Trophoblast cell (in vitro differentiated cells and primary cell): ENCODE measurements around the gene ING5.

Experiments
- DNase-seq, 2 donors: peaks; one replicate each; pipeline ENCODE4 v3.0.0-alpha.2; 2016
- H2AFZ ChIP-seq: 2 replicates; pipeline ENCODE4 v1.6.1; 2013; ENCODE audit warnings: low read length, moderate library complexity, mild to moderate bottlenecking; ENCODE audit not compliant: insufficient read depth, poor library complexity
- H2AK5ac ChIP-seq: 2 replicates; pipeline ENCODE4 v1.6.1; 2013; ENCODE audit warnings: mild to moderate bottlenecking, low read length
- H2BK120ac ChIP-seq: 2 replicates; pipeline ENCODE4 v1.6.1; 2013; ENCODE audit warnings: low read length, mild to moderate bottlenecking, moderate library complexity; ENCODE audit not compliant: insufficient read depth, poor library complexity
- H2BK12ac ChIP-seq: 2 replicates; pipeline ENCODE4 v1.6.1; 2013; ENCODE audit warnings: mild to moderate bottlenecking, low read length, moderate library complexity
- H2BK5ac ChIP-seq: 2 replicates; pipeline ENCODE4 v1.6.1; 2013; ENCODE audit warnings: low read length, low read depth, moderate library complexity, mild to moderate bottlenecking; ENCODE audit not compliant: poor library complexity
- H3K14ac ChIP-seq: 2 replicates; pipeline ENCODE4 v1.6.1; 2013; ENCODE audit warnings: mild to moderate bottlenecking, low read length
- H3K18ac ChIP-seq: 2 replicates; pipeline ENCODE4 v1.6.1; 2013; ENCODE audit warnings: mild to moderate bottlenecking, low read length
- H3K23ac ChIP-seq: 2 replicates; pipeline ENCODE4 v1.6.1; 2013; ENCODE audit warnings: low read length
- H3K27ac ChIP-seq: 2 replicates; pipeline ENCODE4 v1.5.1; 2013; ENCODE audit warnings: low read depth, mild to moderate bottlenecking, inconsistent platforms, low read length, moderate library complexity
- H3K27me3 ChIP-seq: 2 replicates; pipeline ENCODE4 v1.6.1; 2013; ENCODE audit warnings: inconsistent platforms, mild to moderate bottlenecking, low read length, moderate library complexity; ENCODE audit not compliant: insufficient read depth
- H3K36me3 ChIP-seq, 2 experiments: 1 replicate in 1 of 2; 2 replicates in 1 of 2; pipeline ENCODE4 v1.6.1; 2013; ENCODE audit warnings: low read length in 2 of 2, mild to moderate bottlenecking in 2 of 2, moderate library complexity in 1 of 2; ENCODE audit not compliant: insufficient read depth in 2 of 2, control insufficient read depth in 1 of 2
- H3K4ac ChIP-seq: 2 replicates; pipeline ENCODE4 v1.6.1; 2013; ENCODE audit warnings: low read depth, mild to moderate bottlenecking, low read length, moderate library complexity
- H3K4me1 ChIP-seq, 2 experiments: 1 replicate in 1 of 2; 2 replicates in 1 of 2; pipeline ENCODE4 v1.6.1; 2013; ENCODE audit warnings: low read length in 2 of 2, mild to moderate bottlenecking in 2 of 2, moderate library complexity in 1 of 2; ENCODE audit not compliant: insufficient read depth in 2 of 2, control insufficient read depth in 1 of 2
- H3K4me2 ChIP-seq: 2 replicates; pipeline ENCODE4 v1.6.1; 2013; ENCODE audit warnings: inconsistent platforms, mild to moderate bottlenecking, low read length, moderate library complexity
- H3K4me3 ChIP-seq: 2 replicates; pipeline ENCODE4 v1.5.1; 2013; ENCODE audit warnings: mild to moderate bottlenecking, low read depth, low read length, inconsistent platforms
- H3K79me1 ChIP-seq: one replicate; pipeline ENCODE4 v1.6.1; 2013; ENCODE audit warnings: low read length
- H3K79me2 ChIP-seq: 2 replicates; pipeline ENCODE4 v1.6.1; 2013; ENCODE audit warnings: low read length, mild to moderate bottlenecking; ENCODE audit not compliant: control insufficient read depth, insufficient read depth, poor library complexity
- H3K9ac ChIP-seq: 2 replicates; pipeline ENCODE4 v1.6.1; 2013; ENCODE audit warnings: mild to moderate bottlenecking, low read length
- H3K9me3 ChIP-seq: 2 replicates; pipeline ENCODE4 v1.6.1; 2013; ENCODE audit warnings: low read depth, mild to moderate bottlenecking, control low read depth, inconsistent platforms, low read length; ENCODE audit not compliant: insufficient read depth
- H4K12ac ChIP-seq: 2 replicates; pipeline ENCODE4 v1.6.1; 2013; ENCODE audit warnings: low read depth, mild to moderate bottlenecking, low read length, moderate library complexity
- H4K8ac ChIP-seq: 2 replicates; pipeline ENCODE4 v1.6.1; 2013; ENCODE audit warnings: low read depth, mild to moderate bottlenecking, low read length, moderate library complexity
- H4K91ac ChIP-seq: one replicate; pipeline ENCODE4 v1.6.1; 2013; ENCODE audit warnings: low read depth, mild to moderate bottlenecking, low read length, moderate library complexity
- WGBS: extraction: QIAGEN DNeasy Blood & Tissue Kit; methylation state at CpG from one replicate; pipeline ENCODE4 v1.1.7; 2013; ENCODE audit warnings: missing lambda C conversion rate; ENCODE audit not compliant: insufficient read length, insufficient coverage; ENCODE audit errors: extremely low coverage; 5-methylcytosine and 5-hydroxymethylcytosine counted together

ING5 gene

DNA sequence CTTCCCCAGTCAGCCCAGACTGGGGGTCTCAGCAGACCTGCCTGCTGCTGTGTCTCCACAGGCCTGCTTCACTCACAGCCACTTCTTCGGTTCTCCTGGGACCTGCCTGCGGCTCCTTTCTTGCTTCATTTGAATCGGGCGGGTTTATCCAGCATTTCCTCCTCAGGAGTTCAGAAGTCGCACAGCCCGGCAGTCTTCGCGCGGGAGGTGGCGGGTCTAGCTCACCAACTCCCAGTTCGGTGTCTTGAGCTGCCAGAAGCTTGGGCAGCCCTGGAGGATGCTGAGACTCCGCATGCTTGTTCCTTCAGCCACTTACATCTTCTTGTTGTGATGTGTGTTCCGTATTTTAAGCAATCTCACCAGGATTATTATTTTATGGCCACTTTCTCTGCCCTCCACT lies 43.4 kb downstream of the ING5 start:
- H2AK5ac ChIP-seq, result no peak overlapping the region
- no peak overlapping the region for H3K4ac ChIP-seq
- no peak overlapping the region for H3K9ac ChIP-seq
- no peak for DNase-seq
- no peak overlapping the region for H2BK5ac ChIP-seq
- H4K8ac ChIP-seq, result no peak overlapping the region
- H4K12ac ChIP-seq, result no peak overlapping the region
- H3K79me2 ChIP-seq, result no peaks in the 10 kb centered on the region
- no peaks in the 10 kb centered on the region for H3K79me1 ChIP-seq
- no peak overlapping the region for H2AFZ ChIP-seq
- H3K23ac ChIP-seq, result no peak overlapping the region
- no peak overlapping the region for H4K91ac ChIP-seq
- no peak overlapping the region for H3K4me3 ChIP-seq
- no peaks in the 10 kb centered on the region for H3K4me1 ChIP-seq
- peaks cover 4% of the 10 kb centered on the region for H3K9me3 ChIP-seq
- H3K36me3 ChIP-seq, result peaks cover 19 to 29% of the 10 kb centered on the region in 2 experiments
- no peak overlapping the region for H3K18ac ChIP-seq
- H3K4me2 ChIP-seq, result no peak overlapping the region
- WGBS, result no CpG with 5 or more reads among the region's 13 CpGs
- no peak overlapping the region for H3K27ac ChIP-seq
- H3K27me3 ChIP-seq, result no peaks in the 10 kb centered on the region
- H2BK12ac ChIP-seq, result no peak overlapping the region
- no peak overlapping the region for H3K14ac ChIP-seq
- H2BK120ac ChIP-seq, result no peak overlapping the region

DNA sequence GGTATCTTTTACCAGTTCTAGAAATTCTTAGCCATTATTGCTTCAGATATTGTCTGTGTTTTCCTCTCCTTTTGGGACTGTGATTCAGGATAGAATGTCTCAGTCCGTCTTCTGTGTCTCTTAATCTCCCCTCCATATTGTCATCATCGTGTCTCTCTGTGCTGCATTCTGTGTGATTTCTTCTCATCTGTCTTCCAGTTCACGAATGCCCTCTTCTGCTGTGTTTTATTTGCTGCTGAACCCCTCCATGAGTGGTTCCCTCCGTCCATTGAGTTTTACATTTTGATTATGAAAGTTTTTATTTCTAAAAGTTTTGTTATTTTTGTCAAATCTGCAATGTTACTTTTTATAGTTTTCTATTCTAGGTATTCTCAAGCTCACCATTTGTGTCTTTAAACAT lies 44.2 kb downstream of the ING5 start:
- DNase-seq, result no peak
- Histone ChIP-seq H3K36me3 (peaks cover 21 to 31% of the 10 kb centered on the region in 2 experiments), H3K4me2 (no peak overlapping the region), H2BK12ac (no peak overlapping the region), H3K9ac (no peak overlapping the region), H3K79me2 (no peaks in the 10 kb centered on the region), H3K27me3 (no peaks in the 10 kb centered on the region), H2BK120ac (no peak overlapping the region), H3K14ac (no peak overlapping the region), H2AFZ (no peak overlapping the region), H3K23ac (no peak overlapping the region), H3K27ac (no peak overlapping the region), H4K8ac (no peak overlapping the region), H3K4me1 (no peaks in the 10 kb centered on the region), H3K4me3 (no peak overlapping the region), H3K79me1 (no peaks in the 10 kb centered on the region), H4K12ac (no peak overlapping the region), H3K18ac (no peak overlapping the region), H2AK5ac (no peak overlapping the region), H3K9me3 (peaks cover 3% of the 10 kb centered on the region), H3K4ac (no peak overlapping the region), H2BK5ac (no peak overlapping the region), H4K91ac (no peak overlapping the region)
- WGBS, result no CpG with 5 or more reads among the region's 4 CpGs

DNA sequence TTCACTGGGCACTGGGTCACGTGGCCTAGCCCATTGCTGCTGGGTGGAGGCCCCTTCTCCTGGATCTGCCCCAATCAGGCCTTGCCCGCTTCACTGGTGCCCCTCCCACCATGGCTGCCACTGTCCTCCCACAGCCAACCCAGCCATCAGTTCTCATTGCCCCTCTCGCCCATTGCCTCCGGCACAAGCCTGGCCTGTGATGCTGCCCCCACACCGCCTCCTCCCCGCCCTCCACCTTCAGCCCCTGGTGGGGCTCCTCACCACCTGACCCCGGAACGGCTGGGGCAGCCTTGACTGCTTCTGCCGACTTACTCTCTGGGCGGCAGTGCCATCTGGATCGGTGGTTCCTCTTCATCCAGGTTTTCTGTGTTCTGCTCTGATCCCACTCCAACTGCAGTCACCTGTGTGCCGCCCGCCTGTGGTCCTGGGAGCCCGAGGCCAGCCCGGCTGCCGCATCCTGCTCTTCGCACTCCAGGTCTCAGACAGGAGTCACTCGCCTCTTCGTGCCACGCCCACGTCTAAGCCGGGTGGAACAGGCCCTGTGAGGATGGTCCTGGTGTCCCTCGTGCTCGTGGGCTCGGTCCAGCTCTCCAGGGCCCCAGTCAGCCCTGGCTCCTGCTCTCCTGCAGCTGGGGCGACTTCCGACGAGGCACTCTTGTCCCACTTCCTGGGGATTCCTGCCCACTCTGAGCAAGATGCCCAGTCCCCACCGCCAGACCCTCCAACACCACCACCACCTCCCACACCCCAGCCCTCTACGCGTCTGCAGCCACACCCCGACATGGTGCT lies 46.8 kb downstream of the ING5 start:
- Histone ChIP-seq H2BK12ac (no peak overlapping the region), H3K14ac (no peak overlapping the region), H2AK5ac (no peak overlapping the region), H3K27ac (no peak overlapping the region), H4K12ac (no peak overlapping the region), H3K4ac (no peak overlapping the region), H3K9me3 (peaks cover 3% of the 10 kb centered on the region), H3K4me3 (no peak overlapping the region), H3K18ac (no peak overlapping the region), H3K23ac (no peak overlapping the region), H3K4me1 (no peaks in the 10 kb centered on the region), H2AFZ (no peak overlapping the region), H2BK5ac (no peak overlapping the region), H3K79me1 (no peaks in the 10 kb centered on the region), H3K79me2 (no peaks in the 10 kb centered on the region), H4K91ac (no peak overlapping the region), H2BK120ac (no peak overlapping the region), H3K36me3 (peaks cover 21 to 34% of the 10 kb centered on the region in 2 experiments), H4K8ac (no peak overlapping the region), H3K9ac (no peak overlapping the region), H3K27me3 (no peaks in the 10 kb centered on the region), H3K4me2 (no peak overlapping the region)
- DNase-seq, result no peak
- WGBS, result no CpG with 5 or more reads among the region's 32 CpGs

DNA sequence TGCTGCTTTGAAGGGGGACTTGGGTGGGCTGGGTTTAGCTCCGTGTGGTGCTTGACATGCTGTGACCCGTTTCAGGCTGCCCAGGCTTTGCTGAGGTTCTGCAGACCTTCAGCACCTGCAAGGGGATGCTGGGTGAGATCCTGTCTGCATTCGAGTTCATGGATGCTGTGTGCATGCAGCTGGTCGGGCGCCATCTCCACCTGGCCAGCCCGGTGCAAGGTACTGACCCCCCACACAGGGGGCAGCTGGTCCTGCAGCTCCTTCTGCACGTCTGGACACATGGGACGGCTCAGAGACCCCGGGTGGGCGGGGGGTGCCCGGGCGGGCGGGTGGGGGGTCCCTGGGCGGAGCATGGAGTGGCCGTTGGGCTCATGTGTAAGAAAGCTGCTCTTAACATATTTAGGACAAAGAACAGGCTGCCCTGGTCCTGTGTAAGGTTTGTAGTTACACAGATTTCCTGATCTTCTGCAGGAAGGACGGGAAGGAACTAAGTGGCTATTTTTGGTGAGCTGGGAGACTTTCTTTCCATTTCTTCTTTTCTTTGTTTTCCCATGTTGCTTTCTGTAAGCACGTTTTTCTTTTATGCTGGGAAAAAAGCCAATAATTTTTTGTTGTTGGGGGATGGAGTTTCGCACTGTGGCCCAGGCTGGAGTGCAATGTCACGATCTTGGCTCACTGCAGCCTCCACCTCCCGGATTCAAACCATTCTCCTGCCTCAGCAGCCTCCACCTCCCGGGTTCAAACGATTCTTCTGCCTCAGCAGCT lies 48.4 kb downstream of the ING5 start:
- Histone ChIP-seq H3K9ac (no peak overlapping the region), H3K4me2 (no peak overlapping the region), H4K91ac (no peak overlapping the region), H3K4ac (no peak overlapping the region), H2BK5ac (no peak overlapping the region), H3K9me3 (no peaks in the 10 kb centered on the region), H4K12ac (no peak overlapping the region), H4K8ac (no peak overlapping the region), H3K79me2 (no peaks in the 10 kb centered on the region), H3K4me1 (no peaks in the 10 kb centered on the region), H3K18ac (no peak overlapping the region), H3K36me3 (peaks cover 18 to 24% of the 10 kb centered on the region in 2 experiments), H2AK5ac (no peak overlapping the region), H3K14ac (no peak overlapping the region), H2AFZ (no peak overlapping the region), H3K4me3 (no peak overlapping the region), H3K79me1 (no peaks in the 10 kb centered on the region), H2BK120ac (no peak overlapping the region), H2BK12ac (no peak overlapping the region), H3K23ac (no peak overlapping the region), H3K27ac (no peak overlapping the region), H3K27me3 (no peaks in the 10 kb centered on the region)
- no CpG with 5 or more reads among the region's 22 CpGs for WGBS
- DNase-seq, result no peak
